ENCODE measurements around the gene USP11. TPM values are rescaled to one million over a fixed set of nuclear protein-coding genes. Genes with fewer than 3 reads are reported as not detected.
"Not testable (repeated sequence)": the region's sequence is repeated elsewhere in the genome, so short reads cannot be mapped to it uniquely, and the experiment has no call there.

USP11 gene
- total and polyA plus RNA-seq, 11 donors: 17.9 to 68.9 (median 42.9) TPM

- no peak for ATAC-seq
- no peak for TF ChIP-seq POLR2A (IDR thresholded peaks at IDR 0.05)
- no peak for TF ChIP-seq CTCF (IDR thresholded peaks at IDR 0.05)
- Histone ChIP-seq H3K4me3 (no peak overlapping the region), H3K27ac (no peak overlapping the region), H3K4me1 (no peaks in the 10 kb centered on the region), H3K9me3 (peaks cover 0 to 3% (median 0%) of the 10 kb centered on the region in 12 donors), H3K36me3 (peaks cover 0 to 46% (median 23%) of the 10 kb centered on the region in 9 donors), H3K27me3 (peaks cover 0 to 10% (median 0%) of the 10 kb centered on the region in 9 donors)
- no peak for DNase-seq
- intact Hi-C loops (cut with DNase I): no loop called here
- WGBS, 4 donors: 78 to 87% (median 82%) methylated on average over 13 of the region's 13 CpGs
These were observed 15.2 kb downstream of the USP11 start for GRCh38 chrX:47247999-47248320.

GRCh38 chrX:47248576-47248975 lies 15.8 kb downstream of the USP11 start:
- no peak overlapping the region for H3K4me3 ChIP-seq
- DNase-seq (no peak), ATAC-seq (no peak)
- H3K9me3 ChIP-seq: peaks cover 0 to 10% (median 0%) of the 10 kb centered on the region in 12 donors
- no peaks in the 10 kb centered on the region for H3K4me1 ChIP-seq
- TF ChIP-seq POLR2A (IDR thresholded peaks at IDR 0.05) (no peak), CTCF (IDR thresholded peaks at IDR 0.05) (no peak)
- peaks cover 0 to 10% (median 0%) of the 10 kb centered on the region in 9 donors for H3K27me3 ChIP-seq
- intact Hi-C loops (cut with DNase I): no loop called here
- WGBS, 4 donors: 79 to 92% (median 91%) methylated on average over 6 of the region's 6 CpGs
- H3K36me3 ChIP-seq: peaks cover 0 to 40% (median 23%) of the 10 kb centered on the region in 9 donors
- H3K27ac ChIP-seq: no peak overlapping the region

GRCh38 chrX:47250017-47250347 lies 17.2 kb downstream of the USP11 start:
- H3K27me3 ChIP-seq: peaks cover 0 to 10% (median 0%) of the 10 kb centered on the region in 9 donors
- 77 to 90% (median 88%) methylated on average over 6 of the region's 6 CpGs for WGBS, 4 donors
- H3K27ac ChIP-seq: no peak overlapping the region
- peaks cover 0 to 18% (median 0%) of the 10 kb centered on the region in 12 donors for H3K9me3 ChIP-seq
- ATAC-seq (no peak), DNase-seq (no peak)
- peaks cover 0 to 27% (median 12%) of the 10 kb centered on the region in 9 donors for H3K36me3 ChIP-seq
- H3K4me1 ChIP-seq: no peaks in the 10 kb centered on the region
- TF ChIP-seq POLR2A (IDR thresholded peaks at IDR 0.05) (no peak), CTCF (IDR thresholded peaks at IDR 0.05) (no peak)
- no peak overlapping the region for H3K4me3 ChIP-seq
- intact Hi-C loops (cut with DNase I): no loop called here

- H3K4me1 ChIP-seq; ATAC-seq; H3K4me3 ChIP-seq; H3K36me3 ChIP-seq; H3K27ac ChIP-seq; intact Hi-C loops (cut with DNase I); DNase-seq: not testable (repeated sequence)
- Histone ChIP-seq H3K9me3 (peaks cover 0 to 18% (median 0%) of the 10 kb centered on the region in 12 donors), H3K27me3 (peaks cover 0 to 36% (median 0%) of the 10 kb centered on the region in 9 donors)
- 87 to 91% (median 90%) methylated on average over 12 of the region's 12 CpGs for WGBS, 4 donors
These were observed 24.8 kb downstream of the USP11 start for GRCh38 chrX:47257620-47258019.

- Histone ChIP-seq H3K36me3 (no peaks in the 10 kb centered on the region), H3K9me3 (no peaks in the 10 kb centered on the region), H3K4me3 (no peak overlapping the region), H3K4me1 (no peaks in the 10 kb centered on the region), H3K27ac (no peak overlapping the region), H3K27me3 (peaks cover 0 to 47% (median 0%) of the 10 kb centered on the region in 9 donors)
- TF ChIP-seq CTCF (IDR thresholded peaks at IDR 0.05) (no peak), POLR2A (IDR thresholded peaks at IDR 0.05) (no peak)
- intact Hi-C loops (cut with DNase I): no loop called here
- 48 to 70% (median 59%) methylated on average over 7 of the region's 7 CpGs for WGBS, 4 donors
- no peak for ATAC-seq
- no peak for DNase-seq
These were observed 31.8 kb downstream of the USP11 start for GRCh38 chrX:47264483-47265173.
